Measurements from ENCODE around the gene EID1. TPM values are rescaled to one million over a fixed set of nuclear protein-coding genes. Genes with fewer than 3 reads are reported as not detected.

The EID1 gene
- total RNA-seq, 1 donor from 2014 or later = 196 TPM

GRCh38 chr15:48858401-48858800 lies 19.5 kb upstream of the EID1 start:
- no peak for TF ChIP-seq CTCF (conservative IDR thresholded peaks at IDR 0.05; ENCODE audit: low read depth, low read length)
- no peak for DNase-seq (ENCODE audit: low read depth)

GRCh38 chr15:48859426-48859825 lies 18.5 kb upstream of the EID1 start:
- no peak for TF ChIP-seq CTCF (conservative IDR thresholded peaks at IDR 0.05; ENCODE audit: low read depth, low read length)
- H3K4me3 ChIP-seq (ENCODE audit: low read depth, low read length) = no peak overlapping the region
- no peak for DNase-seq (ENCODE audit: low read depth)

More at GRCh38 chr15:48858401-48858800, 19.5 kb upstream of the EID1 start:
- H3K4me3 ChIP-seq (ENCODE audit: low read depth, low read length) = no peak overlapping the region

GRCh38 chr15:48861813-48862431 lies 16.0 kb upstream of the EID1 start:
- DNase-seq (ENCODE audit: low read depth) = peak; percentile 23
- TF ChIP-seq CTCF (conservative IDR thresholded peaks at IDR 0.05; ENCODE audit: low read depth, low read length) = peak; percentile 91
- H3K4me3 ChIP-seq (ENCODE audit: low read depth, low read length) = no peak overlapping the region

GRCh38 chr15:48862705-48863104 lies 15.2 kb upstream of the EID1 start:
- no peak for DNase-seq (ENCODE audit: low read depth)
- TF ChIP-seq CTCF (conservative IDR thresholded peaks at IDR 0.05; ENCODE audit: low read depth, low read length) = no peak

GRCh38 chr15:48865370-48866079 lies 12.4 kb upstream of the EID1 start:
- no peak overlapping the region for H3K4me3 ChIP-seq (ENCODE audit: low read depth, low read length)
- no peak for DNase-seq (ENCODE audit: low read depth)
- TF ChIP-seq CTCF (conservative IDR thresholded peaks at IDR 0.05; ENCODE audit: low read depth, low read length) = no peak

More at GRCh38 chr15:48862705-48863104, 15.2 kb upstream of the EID1 start:
- H3K4me3 ChIP-seq (ENCODE audit: low read depth, low read length) = no peak overlapping the region

GRCh38 chr15:48866141-48866563 lies 11.8 kb upstream of the EID1 start:
- no peak for DNase-seq (ENCODE audit: low read depth)
- no peak overlapping the region for H3K4me3 ChIP-seq (ENCODE audit: low read depth, low read length)
- TF ChIP-seq CTCF (conservative IDR thresholded peaks at IDR 0.05; ENCODE audit: low read depth, low read length) = no peak

Data from epithelial cell of proximal tubule (primary cell).